Astrocyte of the spinal cord (primary cell): ENCODE measurements around the gene SOX13.

ENCODE experiments used
- DNase-seq: peaks from one replicate; pipeline ENCODE4 v3.0.0; 2011; ENCODE audit warnings: low read depth, low spot score
- H3K4me3 ChIP-seq: 2 replicates; pipeline ENCODE4 v1.5.1; 2011; ENCODE audit warnings: low read depth, mild to moderate bottlenecking, low read length, moderate library complexity
- in situ Hi-C: cut with HindIII; loops from 2 replicates; pipeline ENCODE4 v1.10.0; 2017; ENCODE audit warnings: low sequenced_read_pairs
- TF ChIP-seq, protein P1 (sequence below): IDR thresholded peaks from 2 replicates; pipeline ENCODE4 v1.5.1; 2012; ENCODE audit warnings: low read depth, mild to moderate bottlenecking, low read length, inconsistent platforms

SOX13 gene

DNA sequence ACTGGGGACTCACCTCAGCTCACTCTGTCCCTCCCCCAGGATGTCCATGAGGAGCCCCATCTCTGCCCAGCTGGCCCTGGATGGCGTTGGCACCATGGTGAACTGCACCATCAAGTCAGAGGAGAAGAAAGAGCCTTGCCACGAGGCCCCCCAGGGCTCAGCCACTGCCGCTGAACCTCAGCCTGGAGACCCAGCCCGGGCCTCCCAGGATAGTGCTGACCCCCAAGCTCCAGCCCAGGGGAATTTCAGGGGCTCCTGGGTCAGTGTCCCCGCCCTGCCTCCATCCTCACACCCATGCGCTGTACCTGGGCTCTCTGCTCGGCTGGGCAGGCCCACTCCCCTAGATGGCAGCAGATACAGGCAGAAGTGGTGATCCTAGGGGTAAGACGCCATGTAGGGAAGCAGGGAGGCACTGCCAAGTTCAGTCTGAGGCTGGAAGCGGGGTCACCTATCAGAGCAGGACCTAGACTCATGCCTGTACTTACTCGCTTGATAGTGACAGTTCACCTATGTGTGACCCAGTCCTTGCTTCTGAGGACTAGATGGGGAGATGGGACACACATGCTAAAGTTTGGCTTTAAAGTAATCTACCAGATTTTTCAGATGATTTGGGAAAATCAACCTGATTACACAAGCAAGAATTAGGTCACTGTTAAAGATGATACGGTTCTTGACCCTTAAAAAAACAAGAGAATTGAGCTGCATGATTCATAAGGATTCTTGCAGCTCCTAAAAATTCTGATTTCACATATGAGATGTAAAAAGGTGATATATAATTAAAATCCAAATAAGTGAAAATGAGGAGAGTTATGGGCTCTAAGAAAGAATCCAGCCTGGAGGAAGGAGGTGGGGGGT, 40.2 kb downstream of the SOX13 start:
- in situ Hi-C loops: no loop called here

DNA sequence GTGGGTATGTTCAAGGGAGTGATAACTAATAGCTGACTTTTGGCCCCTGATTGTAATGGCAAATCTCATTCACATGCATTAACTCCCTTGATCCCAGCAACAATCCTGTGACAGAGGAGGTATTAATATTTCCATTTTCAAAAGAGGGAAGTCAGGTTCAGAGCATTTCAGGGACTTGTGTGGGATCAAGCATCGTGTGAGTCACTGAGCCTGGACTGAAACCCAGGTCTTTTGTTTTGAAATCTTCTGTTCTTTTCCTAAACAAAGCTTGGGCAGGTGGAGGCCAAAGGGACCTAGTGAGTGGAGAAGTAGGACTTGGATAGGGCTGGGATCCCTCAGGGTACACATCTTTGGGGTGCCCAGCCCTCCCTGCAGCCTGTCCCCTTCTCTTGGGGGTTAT, 41.0 kb downstream of the SOX13 start:
- in situ Hi-C loops: no loop called here
- no peak overlapping the region for H3K4me3 ChIP-seq
- TF ChIP-seq, protein P1, sequence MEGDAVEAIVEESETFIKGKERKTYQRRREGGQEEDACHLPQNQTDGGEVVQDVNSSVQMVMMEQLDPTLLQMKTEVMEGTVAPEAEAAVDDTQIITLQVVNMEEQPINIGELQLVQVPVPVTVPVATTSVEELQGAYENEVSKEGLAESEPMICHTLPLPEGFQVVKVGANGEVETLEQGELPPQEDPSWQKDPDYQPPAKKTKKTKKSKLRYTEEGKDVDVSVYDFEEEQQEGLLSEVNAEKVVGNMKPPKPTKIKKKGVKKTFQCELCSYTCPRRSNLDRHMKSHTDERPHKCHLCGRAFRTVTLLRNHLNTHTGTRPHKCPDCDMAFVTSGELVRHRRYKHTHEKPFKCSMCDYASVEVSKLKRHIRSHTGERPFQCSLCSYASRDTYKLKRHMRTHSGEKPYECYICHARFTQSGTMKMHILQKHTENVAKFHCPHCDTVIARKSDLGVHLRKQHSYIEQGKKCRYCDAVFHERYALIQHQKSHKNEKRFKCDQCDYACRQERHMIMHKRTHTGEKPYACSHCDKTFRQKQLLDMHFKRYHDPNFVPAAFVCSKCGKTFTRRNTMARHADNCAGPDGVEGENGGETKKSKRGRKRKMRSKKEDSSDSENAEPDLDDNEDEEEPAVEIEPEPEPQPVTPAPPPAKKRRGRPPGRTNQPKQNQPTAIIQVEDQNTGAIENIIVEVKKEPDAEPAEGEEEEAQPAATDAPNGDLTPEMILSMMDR: no peak
- no peak for DNase-seq

More for the DNA sequence above, 40.2 kb downstream of the SOX13 start:
- H3K4me3 ChIP-seq: no peak overlapping the region
- TF ChIP-seq, protein P1: no peak
- no peak for DNase-seq

DNA sequence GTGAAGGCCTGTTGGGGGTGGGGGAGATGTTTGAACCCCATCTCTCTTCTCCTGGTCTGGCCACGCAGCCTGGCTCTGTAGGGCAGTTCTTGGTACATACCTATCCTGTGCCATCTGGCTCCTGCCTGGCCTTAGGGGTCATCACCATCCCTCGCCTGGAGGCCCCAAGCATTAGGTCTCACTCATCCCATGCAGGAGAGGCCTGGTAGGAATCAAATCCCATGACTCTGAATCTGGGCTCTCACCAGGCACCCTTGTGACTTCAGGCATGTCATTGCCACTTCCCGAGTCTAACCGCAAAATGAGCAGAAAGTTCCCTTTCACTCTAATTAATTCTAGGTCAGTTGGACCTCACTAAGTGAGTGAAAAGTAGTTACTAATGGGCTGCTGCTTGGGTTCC, 41.7 kb downstream of the SOX13 start:
- no peak overlapping the region for H3K4me3 ChIP-seq
- TF ChIP-seq, protein P1: no peak
- in situ Hi-C loops: no loop called here
- no peak for DNase-seq

DNA sequence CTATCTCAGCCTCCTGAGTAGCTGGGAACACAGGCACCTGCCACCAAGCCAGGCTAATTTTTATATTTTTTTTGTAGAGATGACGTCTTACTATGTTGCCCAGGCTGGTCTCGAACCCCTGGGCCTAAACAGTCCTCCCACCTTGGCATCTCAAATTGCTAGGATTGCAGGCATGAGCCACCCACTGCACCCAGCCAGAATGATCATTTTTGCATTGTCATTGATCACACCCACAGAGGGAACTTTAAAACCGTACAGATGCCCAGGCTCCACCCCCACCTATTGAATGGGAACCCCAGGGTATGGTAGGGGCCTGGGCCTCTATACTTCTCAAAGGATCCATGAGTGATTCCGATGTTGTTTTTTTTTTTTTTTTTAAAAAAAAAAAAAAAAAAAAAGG, 42.2 kb downstream of the SOX13 start:
- no peak overlapping the region for H3K4me3 ChIP-seq
- in situ Hi-C loops: no loop called here
- no peak for DNase-seq
- TF ChIP-seq, protein P1: no peak

DNA sequence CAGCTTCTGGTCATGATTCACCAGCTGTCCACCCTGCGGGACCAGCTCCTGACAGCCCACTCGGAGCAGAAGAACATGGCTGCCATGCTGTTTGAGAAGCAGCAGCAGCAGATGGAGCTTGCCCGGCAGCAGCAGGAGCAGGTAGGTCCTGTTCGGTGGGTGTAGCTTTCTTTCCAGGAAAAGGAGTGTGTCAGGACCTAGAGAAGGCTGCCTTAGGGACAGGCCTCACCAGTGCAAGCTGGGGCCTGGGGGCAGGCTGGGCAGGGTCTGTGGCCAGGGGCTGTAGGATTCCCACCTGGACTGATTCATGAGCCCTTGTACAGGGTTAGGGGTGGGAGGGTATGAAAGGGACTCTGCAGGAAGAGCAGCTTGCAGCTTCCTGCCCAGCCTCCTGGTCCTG, 43.6 kb downstream of the SOX13 start:
- in situ Hi-C loops: no loop called here
- TF ChIP-seq, protein P1: no peak
- no peak for DNase-seq
- H3K4me3 ChIP-seq: no peak overlapping the region

DNA sequence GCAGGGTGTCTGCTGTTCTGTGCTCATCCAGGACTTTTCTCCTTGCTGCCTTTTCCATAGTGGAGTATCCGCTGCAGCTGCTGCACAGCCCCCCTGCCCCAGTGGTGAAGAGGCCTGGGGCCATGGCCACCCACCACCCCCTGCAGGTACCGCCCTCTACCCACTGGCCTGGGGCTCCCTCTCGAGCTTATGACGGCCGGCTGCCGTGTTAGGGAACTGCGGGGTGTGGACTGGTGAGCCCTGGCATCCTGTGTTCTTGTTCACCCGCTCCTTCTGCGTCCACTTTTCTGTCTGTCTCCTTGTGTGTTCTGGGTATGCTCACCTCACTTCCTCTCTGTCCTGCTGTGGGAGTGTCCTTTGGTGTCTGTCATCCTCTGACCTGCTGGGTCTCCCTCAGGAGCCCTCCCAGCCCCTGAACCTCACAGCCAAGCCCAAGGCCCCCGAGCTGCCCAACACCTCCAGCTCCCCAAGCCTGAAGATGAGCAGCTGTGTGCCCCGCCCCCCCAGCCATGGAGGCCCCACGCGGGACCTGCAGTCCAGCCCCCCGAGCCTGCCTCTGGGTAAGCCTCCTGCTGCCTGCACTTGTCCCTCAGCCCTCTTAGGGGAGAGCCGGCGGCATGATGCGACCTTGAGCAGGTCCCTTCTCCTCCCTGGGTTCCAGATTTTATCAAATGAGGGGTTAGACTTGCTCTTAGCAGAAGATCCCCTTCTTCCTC, 49.1 kb downstream of the SOX13 start:
- TF ChIP-seq, protein P1: no peak
- no peak overlapping the region for H3K4me3 ChIP-seq
- in situ Hi-C loops: no loop called here
- no peak for DNase-seq
